ENCODE data around the gene SHLD1. TPM values are rescaled to one million over a fixed set of nuclear protein-coding genes. Genes with fewer than 3 reads are reported as not detected.
"Not testable (repeated sequence)": the region's sequence is repeated elsewhere in the genome, so short reads cannot be mapped to it uniquely, and the experiment has no call there.

SHLD1 gene
- total RNA-seq, 2 experiments from 2014 or later, result 7.9 to 9.4 TPM

DNA sequence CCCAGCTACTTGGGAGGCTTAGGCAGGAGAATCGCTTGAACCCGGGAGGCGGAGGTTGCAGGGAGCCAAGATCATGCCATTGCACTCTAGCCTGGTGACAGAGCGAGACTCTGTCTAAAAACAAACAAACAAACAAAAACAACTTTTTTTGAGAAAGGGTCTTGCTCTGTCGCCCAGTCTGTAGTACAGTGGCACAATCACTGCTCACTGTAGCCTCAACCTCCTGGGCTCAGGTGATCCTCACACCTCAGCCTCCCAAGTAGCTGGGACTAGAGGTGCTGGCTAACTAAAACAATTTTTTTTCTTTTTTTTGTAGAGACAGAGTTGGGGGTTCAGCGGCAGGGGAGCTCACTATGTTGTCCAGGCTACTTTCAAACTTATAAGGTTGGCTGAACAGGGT, 28.8 kb upstream of the SHLD1 start:
- H3K36me3 Mint-ChIP-seq (ENCODE audit: low read depth); H3K4me1 Mint-ChIP-seq; H3K4me3 Mint-ChIP-seq; H3K9me3 Mint-ChIP-seq; CTCF ChIA-PET; DNase-seq; H3K27ac Mint-ChIP-seq; H3K27me3 Mint-ChIP-seq; POLR2A ChIA-PET: not testable (repeated sequence)

DNA sequence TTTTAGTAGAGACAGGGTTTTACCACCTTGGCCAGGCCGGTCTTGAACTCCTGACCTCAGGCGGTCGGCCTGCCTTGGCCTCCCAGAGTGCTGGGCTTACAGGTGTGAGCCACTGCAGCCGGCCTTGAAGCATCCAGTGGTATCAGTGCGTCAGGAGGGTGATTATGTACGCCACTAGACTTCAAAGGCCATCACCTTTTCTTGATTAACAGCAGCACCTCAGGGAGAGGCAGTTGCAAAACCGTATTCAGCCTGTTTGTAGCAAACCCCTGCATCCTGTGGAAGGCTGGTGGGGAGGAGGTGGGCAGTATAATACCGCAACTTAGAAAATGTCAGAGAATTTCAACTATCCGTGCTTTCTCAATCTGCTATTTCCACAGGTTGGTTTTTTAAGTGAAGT, 27.3 kb upstream of the SHLD1 start:
- Mint-ChIP-seq H3K4me1 (no peaks in the 10 kb centered on the region), H3K9me3 (peaks cover 3% of the 10 kb centered on the region), H3K27ac (no peak overlapping the region), H3K27me3 (no peaks in the 10 kb centered on the region), H3K4me3 (no peak overlapping the region), H3K36me3 (ENCODE audit: low read depth) (no peaks in the 10 kb centered on the region)
- ChIA-PET CTCF (no interaction called here), POLR2A (no interaction called here)
- DNase-seq, result no peak

DNA sequence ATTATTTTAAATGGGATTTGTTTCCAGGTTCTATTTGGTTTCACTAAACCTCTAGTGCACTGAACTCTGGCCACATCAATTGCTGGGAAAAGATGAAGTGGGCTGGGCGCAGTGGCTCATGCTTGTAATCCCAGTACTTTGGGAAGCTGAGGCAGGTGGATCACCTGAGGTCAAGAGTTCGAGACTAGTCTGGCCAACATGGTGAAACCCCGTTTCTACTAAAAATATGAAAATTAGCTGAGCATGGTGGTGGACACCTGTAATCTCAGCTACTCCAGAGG, 25.1 kb upstream of the SHLD1 start:
- H3K4me3 Mint-ChIP-seq; DNase-seq; H3K36me3 Mint-ChIP-seq (ENCODE audit: low read depth); H3K4me1 Mint-ChIP-seq; POLR2A ChIA-PET; H3K27me3 Mint-ChIP-seq; H3K9me3 Mint-ChIP-seq; H3K27ac Mint-ChIP-seq: not testable (repeated sequence)
- CTCF ChIA-PET, result interaction anchor here (1.2 kb wide), 1 partner anchor 167 kb away, joined by 3 read pairs; no protein-coding TSS in a partner anchor

DNA sequence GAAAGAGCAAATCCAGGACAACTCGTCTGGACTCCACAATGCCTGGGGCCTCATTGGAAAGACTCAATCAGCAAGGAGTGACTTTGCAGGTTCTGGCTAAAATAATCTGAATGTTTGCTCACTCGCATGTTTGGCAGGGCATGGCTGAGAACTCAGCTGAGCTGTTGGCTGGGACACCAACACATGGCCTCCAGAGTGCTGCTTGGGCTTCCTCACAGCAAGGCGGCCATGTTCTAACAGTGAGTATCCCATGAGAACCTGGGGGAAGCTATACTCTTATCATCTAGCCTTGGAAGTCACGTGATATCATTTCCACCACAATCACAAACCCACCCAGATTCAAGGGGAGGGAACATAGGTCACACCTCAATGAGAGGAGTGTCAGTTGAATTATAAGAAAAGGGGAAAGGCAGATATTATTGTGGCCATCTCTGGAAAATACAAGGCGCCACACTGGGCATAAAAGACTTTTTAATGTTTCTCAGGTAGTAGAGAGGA, 23.1 kb upstream of the SHLD1 start:
- DNase-seq, result no peak
- H3K4me3 Mint-ChIP-seq, result no peak overlapping the region
- no peaks in the 10 kb centered on the region for H3K4me1 Mint-ChIP-seq
- ChIA-PET CTCF (no interaction called here), POLR2A (no interaction called here)
- no peaks in the 10 kb centered on the region for H3K36me3 Mint-ChIP-seq (ENCODE audit: low read depth)
- H3K27ac Mint-ChIP-seq, result no peak overlapping the region
- H3K9me3 Mint-ChIP-seq, result peaks cover 3% of the 10 kb centered on the region
- no peaks in the 10 kb centered on the region for H3K27me3 Mint-ChIP-seq

DNA sequence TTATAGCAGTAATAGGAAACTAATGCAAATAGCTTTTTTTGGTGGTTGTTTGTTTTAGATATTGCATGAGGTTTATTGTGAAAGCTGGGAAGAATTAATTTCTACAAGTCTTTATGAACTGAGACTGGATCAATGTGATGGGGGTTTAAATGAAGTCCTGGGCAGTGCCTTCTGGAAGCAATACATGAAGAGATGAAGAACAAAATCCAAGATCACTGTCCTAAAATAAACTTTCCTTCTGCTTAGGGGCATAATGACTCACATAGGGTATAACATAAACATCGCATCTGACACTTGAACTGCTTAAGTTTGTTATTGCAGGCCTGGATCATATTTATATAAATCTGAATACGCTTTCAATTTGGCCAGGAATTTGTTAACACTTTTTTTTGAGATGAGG, 20.9 kb upstream of the SHLD1 start:
- Mint-ChIP-seq H3K9me3 (peaks cover 3% of the 10 kb centered on the region), H3K27me3 (no peaks in the 10 kb centered on the region), H3K4me1 (no peaks in the 10 kb centered on the region), H3K27ac (no peak overlapping the region), H3K4me3 (no peak overlapping the region), H3K36me3 (ENCODE audit: low read depth) (no peaks in the 10 kb centered on the region)
- DNase-seq, result no peak
- ChIA-PET POLR2A (no interaction called here), CTCF (no interaction called here)

DNA sequence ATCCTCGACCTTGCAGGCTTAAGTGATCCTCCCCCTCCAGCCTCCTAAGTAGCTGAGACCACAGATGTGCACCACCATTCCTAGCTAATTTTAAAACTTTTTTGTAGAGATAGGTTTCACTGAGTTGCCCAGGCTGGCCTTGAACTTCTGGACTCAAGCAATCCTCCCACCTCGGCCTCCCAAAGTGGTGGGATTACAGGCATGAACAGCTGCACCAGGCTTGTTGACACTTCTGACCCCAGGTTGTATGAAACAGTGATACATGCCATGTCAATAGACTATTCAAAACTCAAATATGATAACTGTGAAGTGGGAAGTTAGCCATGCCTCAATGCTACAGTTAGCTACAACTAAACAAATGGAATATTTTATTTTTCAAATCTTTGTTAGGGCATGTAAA, 20.1 kb upstream of the SHLD1 start:
- POLR2A ChIA-PET, result no interaction called here
- no peaks in the 10 kb centered on the region for H3K36me3 Mint-ChIP-seq (ENCODE audit: low read depth)
- H3K9me3 Mint-ChIP-seq, result peaks cover 3% of the 10 kb centered on the region
- no peak for DNase-seq
- H3K4me1 Mint-ChIP-seq, result no peaks in the 10 kb centered on the region
- CTCF ChIA-PET, result no interaction called here
- no peak overlapping the region for H3K4me3 Mint-ChIP-seq
- H3K27ac Mint-ChIP-seq, result no peak overlapping the region
- no peaks in the 10 kb centered on the region for H3K27me3 Mint-ChIP-seq

DNA sequence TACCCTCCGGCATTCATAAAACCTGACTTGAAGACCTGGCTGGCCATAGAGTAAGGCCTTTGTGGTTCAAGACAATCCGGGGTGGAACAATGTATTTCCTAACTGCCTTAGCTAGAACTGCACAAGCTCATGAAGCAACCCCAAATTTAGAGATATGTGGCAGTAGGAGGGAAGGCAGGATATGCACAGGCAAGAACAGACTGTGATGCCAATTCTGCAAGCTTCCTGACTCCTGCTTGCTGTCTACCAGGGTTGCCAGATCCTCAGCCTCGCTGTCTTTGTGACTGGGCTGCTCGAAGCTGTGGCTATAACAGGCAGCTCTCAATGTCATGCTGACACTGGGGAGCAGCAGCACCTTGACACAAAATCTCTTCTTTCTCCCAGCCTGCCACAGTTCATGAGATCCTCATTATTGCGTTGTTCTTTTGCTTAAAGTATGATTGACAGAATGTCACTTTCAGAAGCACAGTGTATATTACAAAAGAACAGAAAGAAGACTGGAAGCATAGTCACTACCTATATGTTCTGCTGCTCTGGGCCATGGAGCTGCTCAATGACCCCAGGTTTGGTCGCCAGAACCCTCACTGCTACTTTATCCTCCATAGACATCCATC, 18.3 kb upstream of the SHLD1 start:
- Mint-ChIP-seq H3K27ac (no peak overlapping the region), H3K4me1 (peaks cover 1% of the 10 kb centered on the region), H3K9me3 (peaks cover 3% of the 10 kb centered on the region), H3K27me3 (no peaks in the 10 kb centered on the region), H3K36me3 (ENCODE audit: low read depth) (no peaks in the 10 kb centered on the region), H3K4me3 (no peak overlapping the region)
- ChIA-PET POLR2A (no interaction called here), CTCF (interaction anchor here (0.6 kb wide), 1 partner anchor 191 kb away, joined by 3 read pairs; no protein-coding TSS in a partner anchor)
- no peak for DNase-seq

DNA sequence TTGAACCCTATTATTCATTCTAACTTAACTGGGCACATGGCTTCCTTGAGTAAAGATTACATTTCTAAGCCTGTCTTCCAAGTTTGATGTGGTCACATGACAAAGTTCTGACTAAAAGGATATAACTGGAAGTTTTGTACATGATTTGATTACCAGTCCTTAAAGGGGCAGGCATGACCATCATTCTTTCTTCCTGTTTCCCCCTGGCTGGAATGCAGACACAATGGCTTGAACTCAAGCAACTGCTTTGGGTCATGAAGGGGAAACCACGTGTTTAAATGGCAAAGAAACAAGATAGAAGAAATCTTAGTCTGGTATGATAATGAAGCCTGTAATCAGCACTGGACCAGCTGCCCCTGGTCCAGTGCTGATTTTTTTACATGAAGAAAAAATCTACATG, 15.6 kb upstream of the SHLD1 start:
- Mint-ChIP-seq H3K4me3 (no peak overlapping the region), H3K4me1 (peaks cover 12% of the 10 kb centered on the region), H3K9me3 (no peaks in the 10 kb centered on the region), H3K36me3 (ENCODE audit: low read depth) (no peaks in the 10 kb centered on the region), H3K27me3 (no peaks in the 10 kb centered on the region), H3K27ac (no peak overlapping the region)
- POLR2A ChIA-PET, result no interaction called here
- CTCF ChIA-PET, result no interaction called here
- no peak for DNase-seq

DNA sequence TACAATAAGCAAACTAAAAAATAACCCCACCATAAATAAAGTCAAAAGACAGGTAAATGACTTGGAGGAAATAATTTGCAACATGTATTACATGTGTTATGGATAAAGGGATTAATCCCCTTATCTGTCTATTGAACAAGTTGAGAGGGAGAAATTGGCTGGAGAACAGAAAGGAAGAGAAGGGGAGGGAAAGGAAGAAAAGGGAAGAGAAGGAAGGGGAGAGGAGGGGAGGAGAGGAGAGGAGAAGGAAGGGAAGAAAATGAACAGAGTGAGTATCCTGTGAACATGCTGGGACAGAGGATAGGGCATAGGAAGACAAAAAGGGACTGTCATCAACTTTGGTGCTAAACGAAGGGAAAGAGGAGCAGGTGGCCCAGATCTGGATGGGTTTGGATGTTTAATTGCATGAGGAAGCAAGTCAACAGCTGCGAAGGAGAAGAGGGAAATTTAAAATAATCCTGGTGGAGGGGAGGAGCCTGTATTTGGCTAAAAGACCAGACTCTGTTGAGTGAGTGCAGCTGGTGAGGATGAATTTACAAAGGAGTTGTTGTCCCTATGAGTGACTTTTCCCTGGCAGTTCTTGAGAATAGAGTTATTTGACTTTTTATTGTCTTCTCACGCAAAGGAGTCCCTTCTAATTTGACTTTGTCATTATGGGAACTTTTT, 14.2 kb upstream of the SHLD1 start:
- no peaks in the 10 kb centered on the region for H3K27me3 Mint-ChIP-seq
- no peaks in the 10 kb centered on the region for H3K36me3 Mint-ChIP-seq (ENCODE audit: low read depth)
- ChIA-PET CTCF (no interaction called here), POLR2A (no interaction called here)
- peaks cover 12% of the 10 kb centered on the region for H3K4me1 Mint-ChIP-seq
- H3K9me3 Mint-ChIP-seq, result no peaks in the 10 kb centered on the region
- H3K27ac Mint-ChIP-seq, result no peak overlapping the region
- H3K4me3 Mint-ChIP-seq, result no peak overlapping the region
- no peak for DNase-seq

DNA sequence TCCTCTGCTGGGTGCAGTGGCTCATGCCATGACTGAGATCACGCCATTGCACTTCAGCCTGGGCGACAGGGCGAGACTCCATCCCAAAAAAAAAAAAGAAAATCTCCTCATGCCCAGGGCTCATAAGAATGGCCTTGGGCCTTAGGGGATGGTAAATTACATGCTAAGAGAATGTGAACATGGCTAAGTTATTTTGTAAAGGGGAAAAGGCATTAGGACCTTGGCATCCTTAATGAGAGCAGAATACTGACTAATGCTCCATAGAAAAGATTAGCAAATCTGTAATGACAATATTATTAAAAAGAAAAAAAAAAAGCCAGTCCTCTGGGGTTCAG, 12.6 kb upstream of the SHLD1 start:
- no peak for DNase-seq
- no peaks in the 10 kb centered on the region for H3K36me3 Mint-ChIP-seq (ENCODE audit: low read depth)
- no peak overlapping the region for H3K4me3 Mint-ChIP-seq
- H3K27ac Mint-ChIP-seq, result peak overlapping the region; percentile 45
- no peaks in the 10 kb centered on the region for H3K9me3 Mint-ChIP-seq
- ChIA-PET CTCF (no interaction called here), POLR2A (no interaction called here)
- no peaks in the 10 kb centered on the region for H3K27me3 Mint-ChIP-seq
- H3K4me1 Mint-ChIP-seq, result peaks cover 12% of the 10 kb centered on the region

DNA sequence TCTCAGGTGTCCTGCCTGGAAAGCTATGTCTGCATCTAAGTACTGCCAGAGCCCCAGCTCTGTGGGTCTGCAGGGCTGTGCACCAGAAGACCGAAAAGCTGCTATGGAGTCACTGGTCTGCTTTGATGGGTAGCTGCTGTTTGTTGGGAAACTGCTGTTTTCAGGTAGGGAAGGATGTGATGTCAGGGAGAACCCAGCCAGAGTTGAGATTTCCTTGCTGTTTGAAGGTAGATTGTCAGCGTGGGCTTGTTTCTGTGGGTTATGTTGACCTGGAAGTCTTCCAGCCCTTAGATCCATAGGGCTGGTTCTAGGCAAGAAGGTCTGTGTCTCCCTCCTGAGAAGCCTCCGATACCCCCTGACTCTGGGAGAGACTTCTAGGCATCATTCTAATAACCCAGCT, 12.2 kb upstream of the SHLD1 start:
- CTCF ChIA-PET, result no interaction called here
- Mint-ChIP-seq H3K4me1 (peaks cover 12% of the 10 kb centered on the region), H3K9me3 (no peaks in the 10 kb centered on the region), H3K4me3 (no peak overlapping the region), H3K27me3 (no peaks in the 10 kb centered on the region), H3K36me3 (ENCODE audit: low read depth) (no peaks in the 10 kb centered on the region), H3K27ac (no peak overlapping the region)
- POLR2A ChIA-PET, result no interaction called here
- no peak for DNase-seq

DNA sequence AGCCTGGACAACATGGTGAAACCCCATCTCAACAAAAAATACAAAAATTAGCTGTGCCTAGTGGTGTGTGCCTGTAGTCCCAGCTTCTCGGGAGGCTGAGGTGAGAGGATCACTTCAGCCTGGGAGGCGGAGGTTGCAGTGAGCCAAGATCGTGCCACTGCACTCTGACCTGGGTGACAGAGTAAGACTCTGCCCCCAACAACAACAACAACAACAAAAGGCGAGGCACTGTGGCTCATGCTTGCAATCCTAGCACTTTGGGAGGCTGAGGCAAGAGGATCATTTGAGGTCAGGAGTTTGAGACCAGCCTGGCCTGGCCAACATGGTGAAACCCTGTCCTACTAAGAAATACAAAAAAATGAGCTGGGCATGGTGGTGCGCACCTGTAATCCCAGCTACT, 9.6 kb upstream of the SHLD1 start:
- DNase-seq; H3K9me3 Mint-ChIP-seq; CTCF ChIA-PET; H3K27me3 Mint-ChIP-seq; POLR2A ChIA-PET; H3K27ac Mint-ChIP-seq; H3K4me3 Mint-ChIP-seq; H3K36me3 Mint-ChIP-seq (ENCODE audit: low read depth): not testable (repeated sequence)
- H3K4me1 Mint-ChIP-seq, result peaks cover 12% of the 10 kb centered on the region

DNA sequence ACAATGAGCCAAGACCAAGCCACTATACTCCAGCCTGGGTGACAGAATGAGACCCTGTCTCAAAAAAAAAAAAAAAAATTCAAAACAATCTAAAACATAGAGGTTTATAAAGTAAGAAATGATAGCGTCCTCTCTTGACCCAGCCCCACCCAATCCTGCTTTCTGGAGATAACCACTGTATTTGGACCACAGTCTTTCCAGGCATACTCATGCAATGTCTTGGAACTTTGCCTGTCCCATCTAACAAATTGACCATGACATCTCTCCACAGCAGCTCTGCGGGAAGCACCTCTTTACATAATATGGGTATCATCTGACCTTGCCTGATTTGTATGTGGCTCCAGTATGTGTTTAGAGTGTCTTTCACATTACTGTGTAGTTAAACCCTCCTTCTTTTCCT, 9.1 kb upstream of the SHLD1 start:
- CTCF ChIA-PET, result no interaction called here
- POLR2A ChIA-PET, result no interaction called here
- Mint-ChIP-seq H3K4me3 (no peak overlapping the region), H3K36me3 (ENCODE audit: low read depth) (no peaks in the 10 kb centered on the region), H3K27ac (no peak overlapping the region), H3K27me3 (no peaks in the 10 kb centered on the region), H3K9me3 (no peaks in the 10 kb centered on the region), H3K4me1 (peaks cover 12% of the 10 kb centered on the region)
- no peak for DNase-seq

DNA sequence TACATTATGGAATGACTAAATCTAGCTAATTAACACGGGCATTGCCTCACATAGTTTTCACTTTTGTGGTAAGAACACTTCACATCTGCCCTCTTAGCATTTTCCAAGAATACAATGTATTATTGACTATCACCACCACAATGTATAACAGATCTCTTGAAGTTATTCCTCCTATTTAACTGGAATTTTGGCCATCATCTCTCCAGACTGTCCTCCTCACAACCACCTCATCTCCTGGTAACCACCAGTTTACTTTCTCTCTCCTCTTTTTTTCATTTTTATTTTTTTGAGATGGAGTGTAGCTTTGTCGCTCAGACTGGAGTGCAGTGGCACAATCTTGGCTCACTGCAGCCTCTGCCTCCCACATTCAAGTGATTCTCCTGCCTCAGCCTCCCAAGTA, 8.2 kb upstream of the SHLD1 start:
- ChIA-PET POLR2A (no interaction called here), CTCF (interaction anchor here (0.6 kb wide), 1 partner anchor 133 kb away, joined by 3 read pairs; no protein-coding TSS in a partner anchor)
- no peak overlapping the region for H3K27ac Mint-ChIP-seq

More for the DNA sequence above, 8.2 kb upstream of the SHLD1 start:
- Mint-ChIP-seq H3K27me3 (no peaks in the 10 kb centered on the region), H3K36me3 (ENCODE audit: low read depth) (no peaks in the 10 kb centered on the region), H3K4me1 (peaks cover 9% of the 10 kb centered on the region), H3K9me3 (no peaks in the 10 kb centered on the region), H3K4me3 (no peak overlapping the region)
- no peak for DNase-seq
